ENCODE data around the gene PLEKHO2. TPM values are rescaled to one million over a fixed set of nuclear protein-coding genes. Genes with fewer than 3 reads are reported as not detected.
"Not testable (repeated sequence)": the region's sequence is repeated elsewhere in the genome, so short reads cannot be mapped to it uniquely, and the experiment has no call there.

The PLEKHO2 gene, protein sequence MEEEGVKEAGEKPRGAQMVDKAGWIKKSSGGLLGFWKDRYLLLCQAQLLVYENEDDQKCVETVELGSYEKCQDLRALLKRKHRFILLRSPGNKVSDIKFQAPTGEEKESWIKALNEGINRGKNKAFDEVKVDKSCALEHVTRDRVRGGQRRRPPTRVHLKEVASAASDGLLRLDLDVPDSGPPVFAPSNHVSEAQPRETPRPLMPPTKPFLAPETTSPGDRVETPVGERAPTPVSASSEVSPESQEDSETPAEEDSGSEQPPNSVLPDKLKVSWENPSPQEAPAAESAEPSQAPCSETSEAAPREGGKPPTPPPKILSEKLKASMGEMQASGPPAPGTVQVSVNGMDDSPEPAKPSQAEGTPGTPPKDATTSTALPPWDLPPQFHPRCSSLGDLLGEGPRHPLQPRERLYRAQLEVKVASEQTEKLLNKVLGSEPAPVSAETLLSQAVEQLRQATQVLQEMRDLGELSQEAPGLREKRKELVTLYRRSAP
- 10 to 100 TPM; 12.8 to 13.9 TPM for total RNA-seq

DNA sequence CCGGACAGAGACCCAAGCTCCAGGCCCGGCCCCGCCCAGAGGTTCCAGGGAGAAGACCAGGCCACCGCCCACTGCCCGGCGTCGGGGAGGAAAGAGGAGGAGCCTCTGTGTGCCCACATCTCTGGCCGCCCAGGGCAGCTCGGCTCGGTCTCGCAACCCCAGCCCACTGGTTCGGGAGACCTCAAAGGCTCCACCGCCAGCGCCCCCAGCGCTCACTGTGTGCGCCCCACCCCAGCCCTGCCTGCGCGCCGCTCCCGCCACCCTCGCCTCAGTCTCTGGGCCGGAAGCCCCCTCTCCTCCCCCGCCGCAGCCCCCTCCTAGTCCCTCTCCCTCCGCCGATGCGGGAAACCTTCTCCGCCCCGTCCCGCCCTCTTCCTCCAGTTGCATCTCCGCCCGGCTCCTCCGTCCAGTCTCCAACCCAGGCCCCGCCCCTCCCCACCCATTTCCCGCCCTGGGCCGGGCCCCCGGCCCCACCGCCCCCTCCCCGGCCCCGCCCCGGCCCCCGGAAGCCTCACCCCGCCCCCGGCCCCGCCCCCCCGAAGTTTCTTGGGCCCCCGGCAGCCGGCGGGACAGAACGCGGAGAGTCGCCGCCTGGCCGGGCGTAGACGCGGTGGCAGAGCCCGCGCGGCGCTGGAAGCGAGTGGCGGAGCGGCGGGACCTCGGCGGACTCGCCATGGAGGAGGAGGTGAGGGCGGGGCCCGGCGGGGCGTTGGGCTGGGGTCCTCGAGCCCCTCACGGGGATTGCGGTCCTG is at the start of gene PLEKHO2:
Gene PLEKHO2 (plus strand): TSS at position 572 of the 752 bp plus-strand sequence. CDS start 102 bp downstream, at position 674.
- CTCF ChIA-PET, result interaction anchor here (0.9 to 2.1 kb wide), 4 partner anchors 32 to 68 kb away, joined by 3 to 14 read pairs (median 4); no protein-coding TSS in a partner anchor

DNA sequence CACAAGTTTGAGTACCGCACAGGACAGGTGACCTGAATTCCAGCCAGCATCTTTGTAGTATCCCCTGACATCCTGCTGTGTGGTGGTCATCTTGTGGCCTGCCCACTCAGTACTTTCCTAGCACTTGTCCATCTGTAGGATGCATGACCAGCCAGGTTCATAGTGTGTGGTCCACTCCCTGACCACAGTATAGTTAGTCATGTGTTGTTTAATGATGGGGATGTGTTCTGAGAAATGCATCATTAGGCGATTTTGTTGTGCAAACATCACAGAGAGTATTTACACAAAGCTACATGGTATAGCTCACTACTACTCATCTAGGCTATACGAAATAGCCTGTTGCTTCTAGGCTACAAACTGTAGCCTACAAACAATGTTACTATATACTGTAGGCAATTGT is 49.4 kb upstream of the PLEKHO2 start:
- POLR2A ChIA-PET, result no interaction called here
- CTCF ChIA-PET, result interaction anchor here (0.7 to 1.8 kb wide), 2 partner anchors 10 to 217 kb away, joined by 3 read pairs; no protein-coding TSS in a partner anchor

More for the DNA sequence above, at the start of gene PLEKHO2:
- POLR2A ChIA-PET, result interaction anchor here (0.5 to 2.2 kb wide), 3 partner anchors 52 to 619 kb away, joined by 7 to 12 read pairs (median 11); no protein-coding TSS in a partner anchor

DNA sequence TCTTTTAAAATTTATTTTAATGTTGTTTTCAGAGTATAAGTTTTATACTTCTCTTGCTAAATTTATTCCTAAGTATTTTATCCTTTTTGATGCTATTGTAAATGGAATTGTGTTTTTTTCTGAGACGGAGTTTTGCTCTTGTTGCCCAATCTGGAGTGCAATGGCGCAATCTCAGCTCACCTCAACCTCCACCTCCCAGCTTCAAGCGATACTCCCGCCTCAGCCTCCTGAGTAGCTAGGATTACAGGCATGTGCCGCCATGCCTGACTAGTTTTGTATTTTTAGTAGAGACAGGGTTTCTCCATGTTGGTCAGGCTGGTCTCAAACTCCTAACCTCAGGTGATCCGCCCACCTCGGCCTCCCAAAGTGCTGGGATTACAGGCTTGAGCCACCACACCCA is 46.4 kb upstream of the PLEKHO2 start:
- CTCF ChIA-PET, result not testable (repeated sequence)

DNA sequence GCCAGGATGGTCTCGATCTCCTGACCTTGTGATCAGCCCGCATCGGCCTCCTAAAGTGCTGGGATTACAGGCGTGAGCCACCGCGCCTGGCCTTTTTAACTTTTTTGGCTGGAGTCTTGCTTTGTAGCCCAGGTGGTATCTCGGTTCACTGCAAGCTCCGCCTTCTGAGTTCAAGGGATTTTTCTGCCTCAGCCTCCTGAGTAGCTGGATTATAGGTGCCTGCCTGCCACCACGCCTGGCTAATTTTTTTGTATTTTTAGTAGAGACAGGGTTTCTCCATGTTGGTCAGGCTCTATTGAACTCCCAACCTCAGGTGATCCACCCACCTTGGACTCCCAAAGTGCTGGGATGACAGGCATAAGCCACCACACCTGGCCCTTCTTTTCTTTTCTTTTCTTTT is 45.8 kb upstream of the PLEKHO2 start:
- CTCF ChIA-PET, POLR2A ChIA-PET: not testable (repeated sequence)

More for the DNA sequence above, 46.4 kb upstream of the PLEKHO2 start:
- POLR2A ChIA-PET, result not testable (repeated sequence)

DNA sequence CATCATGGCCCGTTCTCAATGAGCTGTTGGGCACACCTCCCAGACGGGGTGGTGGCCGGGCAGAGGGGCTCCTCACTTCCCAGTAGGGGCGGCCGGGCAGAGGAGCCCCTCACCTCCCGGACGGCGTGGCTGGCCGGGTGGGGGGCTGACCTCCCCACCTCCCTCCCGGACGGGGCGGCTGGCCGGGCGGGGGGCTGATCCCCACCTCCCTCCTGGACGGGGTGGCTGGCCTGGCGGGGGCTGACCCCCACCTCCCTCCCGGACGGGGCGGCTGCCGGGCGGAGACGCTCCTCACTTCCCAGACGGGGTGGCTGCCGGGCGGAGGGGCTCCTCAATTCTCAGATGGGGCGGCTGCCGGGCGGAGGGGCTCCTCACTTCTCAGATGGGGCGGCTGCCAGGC is 42.8 kb upstream of the PLEKHO2 start:
- POLR2A ChIA-PET, CTCF ChIA-PET: not testable (repeated sequence)

DNA sequence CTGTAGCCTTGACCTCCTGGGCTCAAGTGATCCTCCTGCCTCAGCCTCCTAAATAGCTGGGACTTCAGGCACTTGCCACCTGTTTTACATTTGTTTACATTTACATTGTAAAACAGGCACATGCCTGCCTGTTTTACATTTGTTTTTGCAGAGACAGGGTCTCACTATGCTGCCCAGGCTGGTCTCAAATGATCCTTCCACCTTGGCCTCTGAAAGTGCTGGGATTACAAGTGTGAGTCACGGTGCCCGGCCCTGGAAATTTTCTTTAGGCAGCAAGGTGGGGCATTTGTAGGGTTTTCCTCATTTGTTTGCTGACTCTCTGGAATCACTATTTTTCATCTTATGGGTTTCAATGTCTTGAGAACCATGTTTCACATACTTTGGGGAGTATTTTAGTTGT is 41.2 kb upstream of the PLEKHO2 start:
- POLR2A ChIA-PET, result no interaction called here

DNA sequence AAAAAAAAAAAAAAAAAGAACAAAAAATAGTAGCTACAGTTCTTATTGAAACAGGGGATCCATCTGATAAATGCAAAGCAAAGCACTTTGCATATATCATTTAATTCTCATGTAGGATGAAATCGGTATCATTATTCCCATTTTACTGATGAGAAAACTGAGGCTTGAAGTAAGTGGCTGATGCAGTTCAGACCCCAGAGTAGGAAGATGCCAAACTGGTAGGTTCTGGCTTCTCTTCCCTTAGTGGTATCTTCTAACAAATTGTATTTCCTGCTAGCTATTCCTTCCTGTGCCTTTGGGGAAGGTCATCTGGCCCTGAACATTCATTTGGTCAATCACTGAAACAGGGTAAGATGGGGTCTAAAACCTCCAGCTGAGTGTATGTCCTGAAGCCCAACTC is 38.2 kb upstream of the PLEKHO2 start:
- POLR2A ChIA-PET, result no interaction called here
- CTCF ChIA-PET, result interaction anchor here (0.7 to 1.1 kb wide), 2 partner anchors 34 to 75 kb away, joined by 3 read pairs; no protein-coding TSS in a partner anchor

More for the DNA sequence above, 41.2 kb upstream of the PLEKHO2 start:
- CTCF ChIA-PET, result interaction anchor here (1.1 kb wide), 1 partner anchor 9 kb away, joined by 5 read pairs; no protein-coding TSS in a partner anchor

DNA sequence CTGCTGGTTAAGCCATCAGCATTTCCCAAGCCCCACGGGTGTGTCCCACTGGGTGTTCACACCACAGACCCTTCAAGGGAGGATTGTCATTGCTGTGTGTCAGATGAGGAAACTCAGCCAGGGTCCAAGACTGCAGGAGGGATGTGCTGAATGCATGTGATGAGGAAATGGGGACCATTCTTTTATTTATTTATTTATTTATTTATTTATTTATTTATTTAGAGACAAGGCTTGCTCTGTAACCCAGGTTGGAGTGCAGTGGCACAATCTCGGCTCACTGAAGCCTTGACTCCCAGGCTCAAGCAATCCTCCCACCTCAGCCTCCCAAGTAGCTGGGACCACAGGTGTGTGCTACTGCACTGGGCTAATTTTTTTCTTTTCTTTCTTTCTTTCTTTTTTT is 37.1 kb upstream of the PLEKHO2 start:
- CTCF ChIA-PET, result no interaction called here
- POLR2A ChIA-PET, result no interaction called here

DNA sequence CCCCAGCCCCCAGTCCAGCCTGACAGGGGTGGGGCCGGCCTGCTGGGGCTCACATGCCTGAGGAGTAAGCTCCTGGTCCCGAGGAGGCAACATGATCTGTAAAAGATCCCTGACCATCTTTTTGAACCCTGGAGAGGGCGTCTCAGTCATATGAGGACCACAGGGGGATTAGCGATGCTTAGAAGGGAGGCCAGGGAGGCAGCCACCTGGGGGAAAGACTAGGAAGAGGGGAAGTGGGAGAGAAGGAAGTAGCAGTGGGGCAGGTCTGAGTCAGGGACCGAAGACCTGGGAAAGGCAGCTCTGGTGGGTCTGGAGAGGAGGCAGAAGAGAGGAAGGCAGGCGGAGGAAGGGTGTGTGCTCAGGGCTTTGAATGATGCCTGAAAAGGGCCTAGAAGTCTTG is 35.2 kb upstream of the PLEKHO2 start:
- ChIA-PET CTCF (interaction anchor here (0.6 to 1.5 kb wide), 2 partner anchors 76 to 623 kb away, joined by 3 to 5 read pairs; no protein-coding TSS in a partner anchor), POLR2A (no interaction called here)

DNA sequence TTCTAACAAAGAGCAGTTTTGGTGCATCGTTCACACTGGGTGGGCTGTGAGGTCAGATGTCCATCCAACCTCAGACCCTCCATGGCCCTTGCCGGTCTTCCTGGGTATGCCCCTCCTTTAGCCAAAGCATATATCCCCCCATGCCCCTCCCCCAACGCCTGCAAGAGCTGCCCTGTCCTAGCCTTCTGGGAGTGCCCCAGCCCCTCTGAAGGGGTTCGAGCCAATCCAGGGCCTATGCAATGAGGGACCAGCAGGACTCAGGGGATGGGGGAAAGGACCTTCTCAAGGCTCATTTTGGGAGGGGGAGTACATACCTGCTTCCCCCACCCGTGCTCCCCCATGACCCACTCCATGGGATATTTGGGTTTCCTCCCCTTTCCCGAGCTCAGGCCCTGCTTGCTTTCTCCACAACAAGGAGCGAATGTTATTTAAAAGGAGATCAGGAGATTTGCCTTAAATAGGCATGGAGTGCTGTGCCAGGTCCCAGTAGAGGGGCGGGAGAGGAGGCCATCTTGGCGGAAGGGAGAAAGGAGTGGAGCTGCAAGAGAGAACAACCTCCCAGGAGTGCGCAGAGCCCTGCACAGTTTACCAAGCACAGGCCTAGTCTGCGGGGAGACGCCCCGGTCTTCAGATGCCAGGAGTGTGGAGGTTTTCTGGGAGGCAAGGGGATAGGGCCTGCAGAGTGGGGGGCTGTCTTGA is 34.5 kb upstream of the PLEKHO2 start:
- POLR2A ChIA-PET, result no interaction called here
- CTCF ChIA-PET, result interaction anchor here (1.1 to 1.5 kb wide), 2 partner anchors 30 to 76 kb away, joined by 3 to 5 read pairs; no protein-coding TSS in a partner anchor

DNA sequence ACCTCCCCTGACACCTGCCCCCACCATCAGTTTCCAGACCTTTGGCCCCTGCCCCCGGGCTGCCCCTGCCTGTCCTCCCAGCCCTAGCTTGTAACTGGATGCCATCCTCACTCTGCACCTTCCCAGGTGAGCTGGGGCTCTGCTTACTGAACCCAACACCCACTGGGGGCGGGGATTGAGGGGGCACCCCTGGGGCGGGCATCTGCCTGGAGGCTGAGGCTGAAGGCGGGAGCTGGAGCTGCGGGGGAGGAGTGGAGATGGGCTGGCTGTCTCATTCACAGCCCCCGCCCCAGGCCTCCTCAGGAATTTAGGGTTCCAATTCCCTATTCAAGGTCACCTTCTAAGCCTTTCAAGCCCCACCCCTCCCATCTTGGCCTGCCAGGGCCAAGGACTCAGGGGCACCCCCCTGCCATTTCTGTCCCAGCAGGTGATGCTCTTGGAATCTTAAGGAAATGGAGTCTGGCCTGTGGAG is 33.9 kb upstream of the PLEKHO2 start:
- ChIA-PET POLR2A (no interaction called here), CTCF (interaction anchor here (1.1 to 1.5 kb wide), 2 partner anchors 30 to 77 kb away, joined by 3 to 5 read pairs; no protein-coding TSS in a partner anchor)

DNA sequence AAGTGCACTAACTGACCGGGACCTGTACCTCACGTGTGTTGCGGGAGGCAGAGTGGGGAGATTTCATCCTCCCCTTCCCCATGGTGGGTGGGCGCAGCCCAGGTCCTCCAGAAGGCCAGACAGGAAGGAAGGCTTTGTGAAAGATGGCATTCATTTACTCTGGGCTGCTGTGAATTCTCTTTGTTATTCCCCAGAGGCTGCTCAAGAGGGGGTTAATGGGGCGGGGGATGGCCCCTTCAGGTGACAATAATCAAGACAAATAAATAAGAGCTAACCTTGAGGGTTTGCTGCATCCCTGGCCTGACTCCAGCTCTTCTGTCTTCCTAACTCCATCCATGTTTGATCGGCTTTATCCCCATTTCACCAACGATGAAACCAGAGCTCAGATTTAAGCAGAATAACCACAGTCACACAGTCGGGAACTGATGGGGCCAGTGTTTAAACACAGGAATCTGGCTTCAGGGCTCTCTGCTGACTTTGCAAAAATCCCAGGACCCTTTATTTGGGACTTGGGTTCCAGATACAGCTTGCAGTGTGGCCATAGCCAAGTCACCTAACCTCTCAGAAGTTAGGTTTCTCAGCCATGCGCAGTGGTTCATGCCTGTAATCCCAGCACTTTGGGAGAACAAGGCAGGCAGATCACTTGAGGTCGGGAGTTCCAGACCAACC is 32.8 kb upstream of the PLEKHO2 start:
- CTCF ChIA-PET, result interaction anchor here (0.5 to 3.4 kb wide), 16 partner anchors 8 to 417 kb away, joined by 3 to 20 read pairs (median 4); no protein-coding TSS in a partner anchor
- POLR2A ChIA-PET, result no interaction called here

DNA sequence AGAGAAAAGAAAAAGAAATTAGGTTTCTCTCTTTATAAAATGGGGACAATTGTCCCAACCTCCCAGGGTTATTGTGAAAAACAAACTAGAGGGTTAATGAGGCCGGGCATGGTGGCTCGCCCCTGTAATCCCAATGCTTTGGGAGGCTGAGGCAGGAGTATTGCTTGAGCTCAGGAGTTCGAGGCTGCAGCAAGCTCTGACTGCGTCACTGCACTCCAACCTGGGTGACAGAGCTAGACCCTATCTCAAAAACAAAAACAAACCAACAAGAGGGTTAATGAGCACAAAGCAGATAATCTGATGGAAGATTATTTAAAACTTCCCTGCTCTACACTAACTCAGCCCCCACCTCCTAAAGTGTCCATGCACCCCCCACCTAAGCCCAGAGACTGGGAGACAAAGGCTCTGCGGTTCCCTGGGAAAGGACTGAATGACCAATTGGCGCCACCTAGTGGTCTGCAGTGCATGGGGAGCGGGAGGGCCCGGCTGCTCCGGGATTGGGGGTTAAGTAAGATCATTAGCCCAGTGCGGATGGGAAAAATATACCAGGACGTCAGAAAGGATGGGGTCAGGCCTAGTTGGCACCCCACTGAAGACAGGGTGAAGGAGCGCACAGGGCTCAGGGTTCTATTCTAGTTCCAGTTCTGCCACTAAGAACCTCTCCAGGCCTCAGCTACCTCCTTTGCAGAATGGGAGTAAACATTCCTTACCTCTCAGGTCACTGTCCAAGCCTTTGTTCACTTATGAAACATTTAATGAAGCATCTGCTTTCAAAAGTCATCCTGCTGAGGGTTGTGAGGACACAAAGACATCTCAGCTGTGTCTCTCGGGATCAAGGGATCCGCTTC is 31.8 kb upstream of the PLEKHO2 start:
- POLR2A ChIA-PET, result no interaction called here
- CTCF ChIA-PET, result interaction anchor here (0.5 to 3.4 kb wide), 16 partner anchors 9 to 418 kb away, joined by 3 to 20 read pairs (median 4); no protein-coding TSS in a partner anchor

DNA sequence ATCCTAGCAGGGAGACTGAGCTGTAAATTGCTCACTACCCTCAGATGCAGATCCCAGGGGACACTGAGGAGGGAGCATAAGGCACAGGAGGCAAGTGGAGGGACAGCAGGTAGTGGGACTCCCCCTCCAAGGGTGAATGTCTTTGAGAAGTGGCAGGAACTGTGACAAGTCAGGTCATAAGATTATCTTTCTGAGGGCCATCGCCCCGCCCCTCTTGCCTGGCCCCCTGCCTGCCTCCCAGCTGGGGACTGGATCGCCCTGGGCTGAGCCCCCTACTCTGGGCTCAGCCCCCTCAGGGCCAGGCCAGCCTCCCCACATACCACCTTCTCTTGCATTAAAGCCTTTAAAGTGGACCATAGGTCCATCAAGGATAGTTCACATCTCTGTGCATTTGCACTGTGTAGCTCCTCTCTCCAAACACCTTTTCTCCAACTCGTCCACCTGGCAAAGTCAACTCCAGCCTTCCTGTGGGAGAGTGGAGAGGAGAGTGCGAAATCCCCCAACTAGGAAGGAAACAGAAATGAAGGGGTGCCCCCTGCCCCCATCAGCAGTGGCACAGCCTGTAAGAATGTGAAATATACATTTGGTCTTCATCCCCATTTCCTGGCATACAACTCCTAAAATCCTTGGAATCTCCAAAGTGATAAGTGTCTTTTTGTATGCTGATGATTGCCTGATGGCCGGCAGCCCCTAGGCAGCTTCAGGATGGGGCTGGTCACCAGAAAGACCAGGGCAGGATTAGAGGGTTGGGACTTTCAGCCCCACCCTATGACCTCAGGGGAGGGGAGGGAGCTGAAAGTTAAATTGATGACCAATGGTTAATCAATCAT is 31.0 kb upstream of the PLEKHO2 start:
- ChIA-PET POLR2A (no interaction called here), CTCF (interaction anchor here (0.5 to 3.4 kb wide), 13 partner anchors 8 to 542 kb away, joined by 3 to 20 read pairs (median 4); no protein-coding TSS in a partner anchor)

DNA sequence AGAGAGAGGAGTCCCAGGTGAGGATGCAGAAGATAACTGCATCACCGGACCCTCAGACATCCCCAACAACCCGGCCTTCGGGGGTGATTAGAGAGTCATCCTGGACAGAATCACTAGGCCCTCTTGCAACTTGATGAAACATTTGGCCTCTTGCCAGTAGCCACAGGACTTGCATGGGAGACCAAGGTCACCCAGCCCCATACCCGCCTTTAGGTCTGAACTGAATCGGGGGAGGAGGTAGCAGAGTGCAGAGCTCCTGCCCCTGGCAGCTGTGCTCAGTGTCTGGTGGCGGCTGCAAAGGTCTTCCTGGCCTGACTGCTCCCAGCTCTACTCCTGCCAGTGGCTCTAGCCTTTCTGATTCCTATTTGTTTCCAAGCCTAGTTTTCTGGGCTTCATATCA is 28.6 kb upstream of the PLEKHO2 start:
- ChIA-PET POLR2A (no interaction called here), CTCF (no interaction called here)

DNA sequence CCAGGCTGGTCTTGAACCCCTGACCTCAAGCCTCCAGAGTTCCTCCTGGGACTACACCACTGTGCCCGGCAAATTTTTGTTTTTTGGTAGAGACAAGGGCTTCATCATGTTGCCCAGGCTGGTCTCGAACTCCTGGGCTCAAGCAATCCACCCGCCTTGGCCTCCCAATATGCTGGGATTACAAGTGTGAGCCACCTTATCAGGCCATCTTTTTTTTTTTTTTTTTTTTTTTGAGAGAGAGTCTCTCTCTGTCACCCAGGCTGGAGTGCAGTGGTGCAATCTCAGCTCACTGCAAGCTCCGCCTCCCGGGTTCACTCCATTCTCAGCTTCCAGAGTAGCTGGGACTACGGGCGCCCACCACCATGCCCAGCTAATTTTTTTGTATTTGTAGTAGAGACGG is 27.4 kb upstream of the PLEKHO2 start:
- POLR2A ChIA-PET, result not testable (repeated sequence)
- CTCF ChIA-PET, result interaction anchor here (0.7 kb wide), 1 partner anchor 32 kb away, joined by 3 read pairs; no protein-coding TSS in a partner anchor

DNA sequence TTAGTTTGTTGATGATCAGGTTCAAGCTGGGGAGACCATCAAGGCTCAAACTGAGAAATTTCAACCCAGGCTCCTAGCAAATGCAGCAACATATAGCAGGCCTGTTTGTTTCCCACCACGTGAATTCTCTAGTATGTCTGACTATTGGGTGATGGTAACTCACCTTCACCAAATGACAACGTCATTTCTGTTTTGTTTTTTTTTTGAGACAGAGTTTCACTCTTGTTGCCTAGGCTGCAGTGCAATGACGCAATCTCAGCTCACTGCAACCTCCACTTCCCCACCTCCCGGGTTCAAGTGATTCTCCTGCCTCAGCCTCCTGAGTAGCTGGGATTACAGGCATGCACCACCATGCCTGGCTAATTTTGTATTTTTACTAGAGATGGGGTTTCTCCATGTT is 26.8 kb upstream of the PLEKHO2 start:
- CTCF ChIA-PET, POLR2A ChIA-PET: not testable (repeated sequence)

Measured in activated CD8-positive, alpha-beta memory T cell treated with anti-CD3 and anti-CD28 coated beads for 36 hours (primary cell).